HG02588 (cell line): ENCODE results near the gene ZFP1.

Experiments used
- ATAC-seq: cut with Tn5 transposase; IDR thresholded peaks from one replicate; pipeline ENCODE4 v1.9.1; 2021; ENCODE audit warnings: mild to moderate bottlenecking, moderate library complexity; ENCODE audit not compliant: unreplicated experiment

Gene ZFP1

DNA sequence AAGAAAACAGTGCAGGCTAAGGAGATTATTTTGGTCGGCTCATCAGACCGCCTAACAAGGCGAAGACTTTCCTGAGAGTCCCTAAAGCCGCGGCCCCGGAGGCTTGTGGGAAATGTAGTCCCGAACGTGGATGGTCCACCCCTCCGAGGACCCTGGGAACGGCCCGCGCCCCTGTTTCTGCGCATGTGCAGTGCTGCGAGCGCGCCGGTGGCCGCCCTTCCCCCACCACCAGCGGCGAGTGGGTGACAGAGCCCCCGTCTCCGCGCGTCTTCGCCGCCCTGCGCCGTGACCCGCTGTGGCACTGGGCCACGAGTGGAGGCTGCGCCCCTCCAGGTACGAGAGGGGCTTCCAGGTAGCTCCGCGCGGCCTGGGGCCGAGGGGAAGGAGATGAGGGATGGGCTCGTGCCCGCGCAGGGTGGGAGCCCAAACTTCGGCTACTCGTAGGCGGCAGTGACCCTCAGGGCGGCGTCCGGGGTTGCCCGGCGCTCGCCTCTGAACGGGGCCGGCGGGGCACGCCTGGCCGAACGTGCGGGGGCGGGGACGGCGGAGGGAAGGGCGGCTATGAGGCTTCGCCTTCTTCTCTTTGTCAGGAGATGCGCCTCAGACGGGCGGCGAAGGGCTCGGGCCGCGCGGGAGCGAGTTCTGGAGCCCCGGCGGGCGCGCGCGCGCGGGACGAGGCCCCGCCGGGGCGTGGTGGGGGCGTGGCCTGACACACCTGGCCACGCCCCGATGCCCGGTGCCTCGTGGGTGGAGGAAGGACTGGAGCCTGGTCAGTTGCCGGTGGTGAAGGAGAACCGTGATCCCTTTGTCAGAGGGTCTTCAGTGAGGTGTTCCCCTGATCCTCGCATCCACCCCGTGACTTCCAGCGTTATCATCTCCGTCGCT is at the start of gene ZFP1:
Gene ZFP1, plus strand, starts transcription at position 214 of the 885 bp plus-strand sequence. CDS start 4,428 bp downstream, outside the sequence.
- ATAC-seq, result peak; percentile 86

DNA sequence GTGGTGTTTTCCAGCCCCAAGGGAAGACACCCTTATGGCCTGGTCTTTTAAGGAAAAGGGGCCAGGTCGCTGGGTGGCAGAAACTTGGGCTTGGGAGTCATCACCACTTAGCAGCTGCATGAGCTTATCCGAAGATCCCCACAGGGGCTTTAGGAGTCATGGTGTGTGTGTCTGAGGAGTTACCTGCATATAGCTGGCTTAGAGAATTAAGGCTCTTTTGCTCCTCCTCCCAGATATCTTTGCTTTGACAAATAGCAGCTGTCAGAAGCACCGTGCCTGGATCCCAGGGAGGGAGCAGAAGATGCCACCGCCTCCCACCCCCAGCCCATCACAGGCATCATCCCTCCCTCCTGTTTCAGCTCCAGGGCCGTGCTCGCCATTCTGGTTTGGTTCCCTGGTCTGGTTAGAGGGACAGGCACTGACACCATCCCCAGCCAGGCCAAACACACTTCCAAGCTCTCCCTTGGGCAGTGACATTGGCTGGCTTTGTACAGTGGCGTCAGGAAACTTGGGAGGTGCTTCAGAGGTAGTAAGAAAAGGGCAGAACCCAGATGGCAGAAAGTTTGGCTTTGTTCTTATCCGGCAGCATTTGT is 49.2 kb upstream of the ZFP1 start:
- no peak for ATAC-seq

DNA sequence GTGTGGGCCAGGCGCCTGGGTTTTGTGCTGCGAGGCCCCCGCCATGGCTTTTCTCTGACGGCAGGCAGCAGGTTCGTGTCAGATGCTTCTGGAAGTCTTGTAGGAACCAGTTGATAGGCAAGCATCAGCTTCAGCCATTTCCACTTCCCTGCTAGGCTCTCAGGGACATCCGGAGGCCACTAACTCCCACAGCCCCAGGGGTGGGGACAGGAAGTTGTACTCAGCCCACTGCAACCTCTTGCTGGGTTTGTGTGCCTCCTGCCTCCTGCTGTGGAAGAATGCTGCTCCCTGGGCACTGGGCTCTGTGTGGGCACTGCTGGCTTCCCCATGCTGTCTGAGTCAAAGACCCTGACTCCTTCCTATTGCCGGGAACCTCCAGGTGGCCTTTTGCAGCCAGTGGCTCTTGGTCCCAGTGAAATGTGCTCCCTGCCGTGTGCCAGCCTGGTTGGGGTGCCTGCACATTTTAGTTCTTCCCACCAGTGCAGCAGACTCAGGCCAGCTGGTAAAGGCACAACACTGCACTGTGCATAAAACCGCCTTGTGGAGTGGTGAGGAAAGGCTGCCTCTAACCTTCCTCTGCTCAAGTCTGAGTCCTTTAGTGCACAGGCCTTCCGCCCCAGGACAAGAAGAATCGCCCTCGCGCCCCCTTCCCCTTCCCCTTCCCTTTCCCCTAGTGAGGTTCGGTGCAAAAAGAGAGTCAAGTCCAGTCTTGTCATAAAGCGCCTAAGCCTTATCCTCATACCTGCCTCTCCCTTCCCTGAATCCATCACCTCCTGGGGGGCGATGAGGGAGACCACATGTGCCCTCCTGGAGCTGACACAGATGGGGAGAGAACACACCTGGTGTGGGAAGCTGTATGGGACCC is 48.4 kb upstream of the ZFP1 start:
- no peak for ATAC-seq

DNA sequence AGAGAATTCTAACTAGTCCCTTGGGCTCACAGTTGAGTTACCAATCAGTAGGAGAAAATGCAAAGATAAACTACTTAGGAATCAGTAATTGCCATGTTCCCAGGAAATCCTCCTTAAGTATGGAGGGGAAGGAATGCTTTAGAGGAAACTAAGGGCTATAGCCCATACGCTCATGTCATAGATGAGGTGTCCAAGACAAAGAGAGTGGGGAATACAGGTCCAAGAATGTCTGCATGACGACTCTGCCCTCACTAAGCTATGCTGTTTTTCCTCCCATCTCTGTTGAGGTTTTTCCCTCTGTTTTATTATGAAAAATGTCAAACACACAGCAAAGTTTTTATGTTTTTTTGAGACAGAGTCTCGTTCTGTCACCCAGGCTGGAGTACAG is 47.7 kb upstream of the ZFP1 start:
- ATAC-seq, result no peak

DNA sequence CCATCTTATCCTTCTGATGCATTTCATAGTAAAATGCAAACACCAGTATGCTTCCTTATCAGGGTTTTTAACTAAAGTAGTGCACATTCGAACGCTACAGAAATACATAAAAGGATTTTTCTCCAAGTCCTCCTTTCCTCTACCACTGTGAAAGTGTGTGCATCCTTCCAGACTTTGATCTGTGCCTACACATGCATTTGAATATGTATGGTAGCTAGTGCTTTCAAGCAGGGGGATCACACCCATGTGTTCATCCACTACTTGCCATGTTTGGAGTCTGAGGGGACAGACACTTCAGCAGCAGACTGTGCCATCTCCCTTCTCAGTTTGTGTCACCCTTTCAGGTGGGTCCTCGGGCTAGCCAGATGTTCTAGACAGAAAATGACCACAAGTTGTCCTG is 46.7 kb upstream of the ZFP1 start:
- ATAC-seq, result no peak

DNA sequence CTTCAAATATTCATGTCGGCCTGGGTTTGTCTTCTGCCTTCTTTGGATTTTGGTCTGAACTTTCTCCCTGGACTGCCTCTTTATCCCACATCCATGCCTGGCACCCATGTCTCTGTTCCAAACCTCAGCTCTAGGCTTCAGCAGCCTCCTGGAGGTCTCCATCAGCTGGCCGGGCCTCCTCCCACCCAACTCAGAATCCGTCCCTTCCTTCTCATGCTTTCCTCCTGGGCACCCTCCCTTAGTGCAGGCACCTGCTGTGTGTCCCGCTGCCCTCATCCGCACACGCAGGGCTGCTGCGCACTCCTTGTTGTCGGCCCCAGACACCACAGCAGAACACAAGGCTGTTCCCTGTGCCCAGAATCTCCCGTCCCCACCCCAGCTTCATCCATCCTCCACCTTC is 45.7 kb upstream of the ZFP1 start:
- no peak for ATAC-seq

DNA sequence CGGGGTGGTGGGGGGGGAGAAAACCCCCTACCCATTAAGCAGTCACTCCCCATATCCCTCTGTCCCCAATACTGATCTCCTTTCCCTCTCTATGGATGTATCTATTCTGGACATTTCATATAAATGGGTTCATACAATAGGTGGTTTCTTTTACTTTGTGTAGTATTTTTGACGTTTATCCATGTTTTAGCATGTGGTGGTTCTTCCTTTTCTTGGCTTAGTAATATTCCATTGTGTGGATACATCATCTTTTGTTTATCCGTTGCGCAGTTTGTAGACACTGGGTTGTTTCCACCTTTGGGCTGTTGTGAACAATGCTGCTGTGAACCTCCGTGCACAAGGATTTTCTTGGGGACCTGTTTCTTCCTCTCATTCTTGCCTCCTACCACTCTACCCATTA is 44.3 kb upstream of the ZFP1 start:
- no peak for ATAC-seq

DNA sequence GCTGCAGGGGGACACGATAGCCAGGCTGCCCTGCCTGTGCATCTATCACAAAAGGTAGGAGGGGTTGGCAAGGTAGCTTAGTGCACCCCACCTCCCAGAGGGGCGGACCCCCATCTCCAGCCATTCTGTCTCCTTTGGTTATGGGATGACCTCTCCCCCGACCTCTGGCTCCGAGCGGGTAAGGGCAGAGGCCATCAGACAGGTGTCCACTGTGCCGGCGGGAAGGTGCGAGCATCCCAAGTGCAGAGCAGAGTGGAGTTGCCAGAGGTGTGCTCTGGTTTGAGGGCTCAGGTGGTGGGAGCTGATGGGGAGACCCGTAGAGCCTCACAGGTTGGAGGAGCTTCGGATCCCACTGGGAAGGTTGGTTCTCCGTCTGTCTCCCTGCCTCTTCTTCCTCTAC is 43.5 kb upstream of the ZFP1 start:
- no peak for ATAC-seq

DNA sequence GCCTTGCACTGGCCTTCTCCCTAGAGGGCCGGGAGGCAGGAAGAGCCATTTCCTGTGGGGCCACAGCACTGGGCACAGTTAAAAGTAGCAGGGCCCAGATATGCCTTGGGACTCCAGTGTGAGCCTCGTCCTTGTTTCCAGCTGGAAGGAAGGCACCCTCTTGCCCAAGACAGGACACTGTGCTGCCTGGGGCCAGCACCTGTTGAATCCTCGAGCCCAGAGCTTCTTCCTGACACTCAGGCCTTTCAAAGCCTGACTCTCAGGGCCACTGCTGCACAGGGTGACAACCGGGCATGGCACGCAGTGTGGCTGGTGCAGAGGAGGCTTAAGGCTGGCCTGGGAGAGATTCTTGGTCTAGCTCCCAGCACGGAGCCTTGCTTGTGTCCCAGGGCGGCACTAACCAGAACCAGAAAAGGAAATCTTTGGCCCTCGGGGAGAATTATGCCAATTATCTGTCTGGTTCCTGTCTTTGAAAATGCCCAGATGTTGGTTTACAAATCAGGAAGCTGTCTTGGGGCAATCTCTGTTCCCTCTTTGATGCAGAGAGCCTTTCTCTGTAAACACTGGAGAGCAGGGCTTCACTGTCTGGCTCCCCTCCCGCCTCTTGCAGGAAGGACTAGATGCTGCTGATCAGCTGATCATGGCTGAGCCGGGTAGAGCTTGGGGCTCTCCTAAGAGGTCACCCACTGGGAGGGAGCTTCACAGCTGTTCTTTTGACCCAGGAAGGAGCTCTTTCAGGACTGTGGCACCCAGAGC is 42.8 kb upstream of the ZFP1 start:
- no peak for ATAC-seq

DNA sequence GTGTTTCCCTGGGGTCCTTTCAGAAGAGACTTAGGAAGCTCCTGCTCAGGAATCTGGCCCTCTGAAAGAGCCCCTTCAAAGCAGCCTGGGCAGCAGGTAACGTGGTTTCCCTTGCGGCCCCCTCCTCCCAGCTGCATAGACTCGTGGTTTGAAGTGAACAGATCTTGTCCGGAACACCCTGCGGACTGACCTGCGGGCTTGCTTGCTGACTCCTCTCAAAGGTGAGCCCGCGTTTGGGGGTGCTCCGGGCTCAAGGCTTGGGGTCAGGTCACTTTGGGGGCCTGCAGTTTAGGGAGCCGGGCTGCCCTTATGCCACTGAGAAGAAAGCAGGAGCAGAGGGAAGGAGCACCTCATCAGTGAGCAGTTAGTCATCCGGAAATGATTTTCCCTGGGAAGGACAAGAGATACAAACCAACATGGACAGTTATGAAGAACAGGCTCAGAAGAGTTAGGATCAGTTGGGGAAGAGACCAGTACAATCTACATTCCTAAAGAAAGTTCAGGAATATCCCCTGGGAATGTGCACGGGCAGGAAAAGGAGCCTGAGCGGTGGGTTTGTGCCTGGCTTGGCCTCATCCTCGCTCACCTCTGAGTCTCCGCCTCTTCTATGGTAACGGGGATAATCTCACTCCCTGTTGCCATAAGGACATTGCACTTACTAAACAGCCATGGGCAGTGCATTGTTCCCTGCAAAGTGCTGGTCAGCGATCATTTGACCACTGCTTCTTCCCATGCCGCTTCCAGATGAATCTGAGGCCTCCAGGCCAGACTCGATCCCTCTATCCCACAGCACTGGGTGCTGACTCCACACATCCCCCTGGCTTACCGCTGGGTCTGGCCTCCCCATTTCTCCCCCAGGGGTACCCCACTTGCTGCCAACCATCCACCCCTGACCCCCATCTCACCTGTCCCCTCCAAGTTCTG is 41.7 kb upstream of the ZFP1 start:
- ATAC-seq, result no peak

DNA sequence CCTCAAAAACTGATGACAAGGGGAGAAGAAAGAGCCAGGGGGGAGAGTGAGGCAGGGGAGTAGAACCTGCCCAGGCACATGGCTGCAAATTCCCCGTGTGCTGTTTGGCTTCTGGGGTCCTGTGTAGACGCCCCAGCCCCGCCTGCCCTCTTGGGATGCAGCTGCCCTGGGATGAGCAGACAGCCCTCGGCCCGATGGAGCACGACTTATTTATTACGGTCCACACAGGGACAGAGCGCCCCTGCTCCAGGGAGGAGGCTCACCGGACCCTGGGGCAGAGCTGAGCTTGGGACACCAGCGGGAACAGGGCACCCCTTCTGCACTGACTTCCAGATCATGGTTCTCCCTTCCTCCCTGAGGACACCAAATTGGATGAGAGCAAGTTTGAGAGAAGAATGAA is 40.8 kb upstream of the ZFP1 start:
- no peak for ATAC-seq

DNA sequence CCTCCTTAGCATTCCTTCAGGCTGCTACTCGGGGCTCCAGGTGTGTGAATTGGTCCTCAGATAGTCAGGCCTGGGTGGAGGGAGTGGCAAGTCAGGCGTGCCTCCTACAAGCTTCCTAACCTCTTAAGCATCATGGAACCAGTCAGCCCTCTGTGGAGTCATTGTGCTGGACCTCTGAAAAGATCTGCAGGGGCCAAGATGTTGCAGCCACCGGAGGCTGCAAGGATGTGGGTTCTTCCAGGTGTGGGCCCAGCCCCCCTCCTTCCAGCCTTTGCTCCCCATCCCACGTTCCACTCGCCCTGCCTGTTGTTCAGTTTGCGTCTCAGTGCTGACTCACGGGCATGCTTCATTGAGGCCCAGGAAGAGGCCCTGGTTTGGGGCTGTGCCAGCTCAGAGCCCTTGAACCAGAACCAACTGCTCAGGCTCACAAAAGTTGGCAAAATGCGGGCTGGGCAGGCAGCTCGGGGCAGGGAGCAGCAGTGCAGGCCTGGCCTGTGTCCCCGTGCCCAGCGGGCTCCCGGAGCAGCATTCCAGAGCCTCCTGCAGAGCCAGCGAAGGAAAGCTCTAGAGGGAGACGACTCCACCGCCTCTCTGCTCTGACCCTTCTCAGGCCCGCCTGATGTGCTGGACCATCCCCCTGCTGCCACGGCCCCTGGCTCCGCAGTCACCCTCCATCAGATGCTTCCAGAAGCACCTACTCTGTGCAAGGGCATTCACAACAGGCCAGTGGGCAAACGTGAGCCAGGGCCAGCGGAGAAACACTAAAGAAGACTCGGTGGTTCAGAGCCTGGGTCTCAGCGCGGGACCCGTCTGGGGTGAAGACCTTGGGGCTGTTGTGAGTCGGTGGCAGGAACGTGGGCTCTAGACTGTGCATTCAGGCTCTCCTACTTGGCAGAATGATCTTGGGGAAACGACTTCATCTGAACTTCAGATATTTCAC is 39.3 kb upstream of the ZFP1 start:
- ATAC-seq, result peak; percentile 34

DNA sequence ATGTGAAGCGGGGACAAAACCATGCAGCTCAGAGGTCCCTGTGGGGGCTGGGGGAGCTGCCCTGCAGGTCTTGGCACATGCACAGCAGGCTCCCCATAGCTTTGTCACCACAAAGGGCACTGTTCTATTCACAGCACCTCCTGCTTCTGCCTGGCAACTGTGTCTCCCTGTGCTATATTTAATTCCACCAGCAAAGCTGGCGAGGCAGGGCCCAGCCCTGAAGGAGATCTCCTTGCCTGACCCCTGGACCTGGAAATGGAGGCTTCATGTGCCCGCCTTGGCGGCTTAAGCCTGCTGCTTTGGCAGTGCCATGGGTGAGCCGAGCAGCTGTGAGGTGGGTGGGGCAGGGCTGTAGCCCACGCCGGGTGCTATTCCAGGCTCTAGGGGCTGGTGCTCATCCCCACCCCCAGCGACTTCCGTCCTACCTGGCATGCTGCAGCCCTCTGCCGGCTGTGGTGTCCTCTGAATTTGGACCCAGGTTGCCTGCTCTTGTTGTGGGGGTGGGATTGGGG is 38.5 kb upstream of the ZFP1 start:
- ATAC-seq, result no peak

DNA sequence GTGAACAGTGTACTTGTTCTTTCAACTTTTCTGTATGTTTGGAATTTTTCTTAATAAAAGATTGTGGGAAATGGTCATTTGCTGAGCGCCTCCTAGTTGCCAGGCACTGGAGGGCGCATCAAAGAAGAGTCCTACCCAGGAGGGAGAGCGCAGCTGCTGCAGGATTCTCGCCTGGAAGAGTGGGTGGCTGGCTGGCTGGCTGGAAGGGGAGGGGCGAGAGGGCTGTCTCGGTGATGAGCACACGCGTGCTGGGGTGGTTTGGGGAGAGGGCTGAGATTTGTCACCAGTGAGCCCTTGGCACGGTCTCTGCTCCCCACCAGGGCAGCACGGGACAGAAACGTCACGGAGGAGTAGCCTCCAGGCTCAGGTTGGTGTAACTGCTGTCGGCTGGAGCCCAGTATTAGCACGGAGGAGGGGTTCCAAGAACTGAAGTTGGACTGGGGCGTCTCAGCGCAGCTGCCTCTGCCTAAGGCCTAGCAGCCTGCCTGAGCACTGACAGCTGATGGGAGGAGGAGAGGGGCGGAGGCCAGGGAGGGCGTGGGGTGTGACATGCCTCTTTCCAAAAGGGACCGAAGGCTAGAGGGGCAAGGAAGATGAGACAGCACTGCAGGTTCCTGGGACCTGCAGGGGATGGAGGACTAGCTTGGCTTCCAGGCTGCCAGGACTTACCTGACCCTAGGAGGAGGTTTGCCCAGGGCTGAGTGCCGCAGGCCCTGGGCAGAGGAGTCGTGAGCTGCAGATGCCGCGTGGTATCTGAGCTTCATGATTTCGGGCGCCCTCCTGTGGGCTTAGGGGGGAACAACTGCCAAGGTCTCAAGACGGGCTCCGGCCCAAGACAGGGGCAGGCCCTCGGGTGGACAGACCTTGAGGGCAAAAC is 37.4 kb upstream of the ZFP1 start:
- ATAC-seq, result peak; percentile 68

DNA sequence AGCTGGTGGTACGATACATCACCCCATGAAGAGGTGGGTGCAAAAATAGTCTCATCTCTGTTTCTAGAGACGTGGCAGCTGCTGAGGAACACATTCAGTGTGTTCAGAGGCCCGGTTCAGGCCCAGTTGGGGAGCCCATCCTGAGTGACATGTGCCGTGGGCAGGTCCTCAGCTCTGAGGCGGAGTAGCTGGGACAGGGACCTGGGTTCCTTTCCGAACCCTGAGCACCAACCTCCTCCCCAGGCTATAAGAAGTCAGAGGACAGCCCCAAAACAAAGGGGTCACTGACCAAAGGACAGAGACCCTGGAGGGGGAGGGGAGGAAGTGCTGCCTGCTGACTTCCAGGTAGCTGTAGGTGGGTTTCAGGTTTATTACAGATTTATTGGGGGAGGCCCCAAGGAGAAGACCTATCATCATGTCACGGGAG is 36.8 kb upstream of the ZFP1 start:
- peak; percentile 1 for ATAC-seq

DNA sequence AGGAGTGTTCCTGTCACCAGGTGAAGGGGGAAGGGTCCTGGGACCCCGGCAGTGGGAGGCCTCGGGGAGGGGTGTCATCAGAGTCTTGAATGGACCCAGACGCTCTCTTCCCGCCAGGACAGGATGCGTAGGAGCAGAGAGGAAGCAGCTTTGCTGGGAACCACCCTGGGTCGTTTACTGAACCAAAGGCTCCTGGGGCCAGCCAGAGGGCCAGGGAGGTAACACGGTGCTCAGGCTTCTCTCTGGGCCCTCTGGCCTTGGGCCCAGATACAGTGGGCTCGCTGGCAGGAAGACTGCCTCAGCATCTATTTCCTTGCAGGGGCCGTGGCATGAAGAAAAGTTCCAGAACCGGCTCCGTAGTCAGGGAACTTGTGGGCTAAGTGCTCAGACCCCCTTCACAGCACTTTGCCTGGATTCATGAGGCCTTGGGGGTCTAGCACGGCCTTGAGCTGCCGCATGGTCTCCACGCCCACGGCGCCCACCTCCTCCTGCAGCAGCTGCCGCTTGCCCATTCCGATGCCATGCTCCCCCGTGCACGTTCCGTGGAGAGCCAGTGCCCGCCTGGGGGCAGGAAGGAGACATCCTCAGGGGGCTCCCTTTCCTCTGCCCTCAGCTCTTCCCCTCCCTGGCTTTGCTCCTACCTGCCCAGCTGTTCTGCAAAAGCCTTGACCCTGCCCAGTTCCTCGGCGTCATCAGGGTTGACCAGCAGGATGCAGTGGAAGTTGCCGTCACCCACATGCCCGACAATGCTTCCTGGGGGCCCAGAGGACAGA is 36.2 kb upstream of the ZFP1 start:
- ATAC-seq, result no peak
